ENCODE measurements around the gene TBX4. TPM values are rescaled to one million over a fixed set of nuclear protein-coding genes. Genes with fewer than 3 reads are reported as not detected.

Gene TBX4
- polyA plus RNA-seq, 1 donor from 2014 or later = not detected

DNA sequence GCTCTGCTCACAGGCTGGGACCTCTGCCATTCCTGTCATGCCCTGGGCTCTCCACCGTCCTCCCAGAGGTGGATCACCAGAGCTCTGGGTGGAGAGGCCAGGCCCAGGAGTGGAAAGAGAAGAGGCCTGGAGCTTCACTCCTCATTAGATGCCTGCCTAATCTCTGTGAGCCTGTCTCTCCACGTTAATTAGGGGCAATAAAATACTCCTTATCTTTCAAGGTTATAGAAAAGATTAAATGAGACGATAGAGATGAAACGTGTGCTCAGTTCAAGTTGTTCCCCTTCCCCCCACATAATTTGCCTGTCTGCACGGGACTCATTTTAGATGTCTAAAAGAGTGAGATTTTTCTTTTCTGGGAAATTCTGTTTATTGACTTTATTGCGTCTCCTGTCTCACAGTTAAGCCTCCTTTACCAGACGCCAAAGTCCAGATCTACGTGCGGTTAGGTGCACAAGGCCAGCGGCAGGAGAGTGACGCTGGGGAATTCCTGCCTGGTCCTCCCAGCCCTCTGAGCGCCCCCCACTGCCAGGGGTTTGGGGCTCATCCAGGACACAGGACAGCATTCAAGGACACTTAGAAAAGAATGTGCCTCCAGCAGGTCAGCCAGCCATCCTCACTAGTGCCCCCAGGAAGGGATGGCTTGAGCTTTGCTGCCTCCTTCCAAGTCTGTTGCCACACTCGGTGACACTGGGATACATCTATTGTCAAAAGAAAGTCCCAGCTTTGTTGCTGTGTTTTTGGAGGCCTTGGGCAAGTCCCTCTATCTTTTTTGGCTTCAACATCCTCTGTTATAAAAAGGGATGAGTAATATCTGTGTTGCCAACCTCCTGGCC is 42.3 kb downstream of the TBX4 start:
- Mint-ChIP-seq H3K4me3 (no peak overlapping the region), H3K27me3 (peaks cover 7% of the 10 kb centered on the region), H3K27ac (no peak overlapping the region), H3K9me3 (no peaks in the 10 kb centered on the region), H3K4me1 (peaks cover 0 to 2% (median 2%) of the 10 kb centered on the region in 3 donors), H3K36me3 (no peaks in the 10 kb centered on the region)

DNA sequence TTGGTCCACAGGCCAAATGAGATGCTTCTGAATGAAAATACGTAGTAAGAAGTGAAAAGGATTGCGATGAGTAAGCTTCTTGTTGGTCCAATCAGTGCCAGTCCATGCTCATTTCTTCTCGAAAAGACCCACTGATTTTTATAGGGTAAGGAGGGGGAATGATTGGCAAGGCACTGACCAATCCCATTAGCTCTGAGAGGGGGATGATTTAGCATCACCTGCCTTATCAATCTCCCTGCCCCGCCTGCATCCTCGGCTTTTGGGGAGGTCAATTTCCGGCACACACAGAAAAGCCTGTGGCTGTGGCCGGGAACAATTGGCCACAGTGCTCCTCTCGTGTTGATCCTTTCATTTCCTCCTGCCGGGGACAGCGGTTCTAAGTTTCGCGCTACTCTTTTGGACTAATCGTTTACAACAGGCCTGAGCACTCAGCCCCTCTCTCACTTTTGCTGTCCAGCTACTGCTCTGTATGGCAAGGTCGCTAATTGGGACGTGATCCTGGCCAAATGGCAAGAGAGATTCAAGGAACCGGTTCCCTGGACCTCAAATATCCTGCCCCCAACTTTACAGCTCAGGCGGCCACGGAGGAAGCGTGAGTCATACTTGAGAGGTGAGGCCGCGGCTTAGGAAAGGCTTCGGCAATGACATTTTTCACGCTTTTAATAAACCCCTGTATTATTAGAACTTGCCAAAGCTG is 43.1 kb downstream of the TBX4 start:
- Mint-ChIP-seq H3K36me3 (no peaks in the 10 kb centered on the region), H3K4me3 (peak overlapping the region in 2 of 4 donors; percentile 54 to 86), H3K27ac (no peak overlapping the region), H3K9me3 (no peaks in the 10 kb centered on the region), H3K4me1 (peaks cover 0 to 2% (median 2%) of the 10 kb centered on the region in 3 donors), H3K27me3 (peaks cover 8% of the 10 kb centered on the region)

DNA sequence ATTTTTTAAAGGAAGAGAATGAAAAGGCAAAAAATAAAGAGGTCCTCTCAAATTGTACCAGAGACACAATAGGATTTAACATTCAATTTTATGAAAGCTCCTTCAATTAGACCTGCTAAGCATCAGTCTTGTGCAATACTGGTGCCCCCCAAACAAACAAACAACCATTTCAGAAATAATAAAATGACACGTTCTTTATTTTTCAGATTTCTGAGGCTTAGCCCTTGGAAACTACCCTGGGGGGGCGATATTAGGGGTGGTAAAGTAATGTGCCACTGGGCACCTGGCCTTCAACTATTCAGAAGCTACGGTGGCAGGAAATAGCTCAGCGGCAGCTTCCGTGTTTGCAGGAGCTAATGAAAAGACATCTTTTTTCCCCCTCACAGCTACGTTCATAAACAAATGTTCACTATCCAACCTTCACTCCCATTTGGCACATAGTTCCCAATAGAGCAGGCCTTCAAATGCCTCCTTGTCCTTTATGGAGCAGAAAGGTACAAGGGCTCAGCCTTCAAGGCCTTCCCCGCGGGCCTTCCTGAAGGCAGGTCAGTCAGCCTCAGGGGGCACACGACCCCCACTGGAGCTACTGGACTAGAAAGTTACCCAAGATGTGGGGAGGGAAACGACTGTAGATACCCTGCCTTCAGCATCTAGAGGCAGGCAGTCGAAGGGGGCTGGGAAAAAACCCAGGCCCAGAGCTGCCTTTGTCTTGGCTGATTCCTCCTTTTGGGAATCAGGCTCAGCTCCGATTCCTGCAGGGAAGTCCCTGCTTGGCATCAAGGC is 44.1 kb downstream of the TBX4 start:
- Mint-ChIP-seq H3K36me3 (no peaks in the 10 kb centered on the region), H3K4me1 (peaks cover 0 to 2% (median 2%) of the 10 kb centered on the region in 3 donors), H3K27ac (no peak overlapping the region), H3K27me3 (peaks cover 8% of the 10 kb centered on the region), H3K9me3 (no peaks in the 10 kb centered on the region), H3K4me3 (peak overlapping the region in 1 of 4 donors; percentile 57)

DNA sequence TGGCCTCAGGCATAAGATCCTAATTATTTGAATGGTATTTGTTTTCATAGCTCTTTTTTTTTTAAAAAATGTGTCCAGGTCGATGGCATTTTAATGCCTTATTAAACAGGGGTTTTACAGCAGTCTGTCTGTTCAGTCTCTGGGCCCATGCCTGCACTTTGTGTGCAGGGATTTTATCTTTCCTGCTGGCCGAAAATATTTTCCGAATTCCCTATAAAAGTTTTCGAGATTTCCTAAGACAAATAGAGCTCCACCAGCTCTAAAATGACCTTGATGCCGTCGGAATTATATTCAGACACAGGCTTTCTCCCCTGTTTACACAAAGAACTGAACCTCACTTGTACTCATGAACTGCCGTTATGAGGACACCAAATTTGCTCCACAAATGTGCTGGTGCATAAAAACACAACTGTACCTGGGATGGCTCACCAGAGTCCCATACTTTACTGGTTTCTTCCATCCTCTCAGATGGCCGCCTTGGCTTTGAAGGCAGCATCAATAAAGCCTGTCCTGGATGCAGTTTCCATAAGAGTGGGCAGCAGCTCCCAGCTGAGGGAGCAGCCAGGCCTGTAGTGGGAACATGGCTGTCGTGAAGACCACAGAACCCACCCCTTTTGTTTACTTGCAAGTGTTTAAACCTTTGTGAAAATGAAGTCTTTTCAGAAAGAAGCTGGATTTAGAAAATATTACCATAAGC is 44.9 kb downstream of the TBX4 start:
- Mint-ChIP-seq H3K27ac (no peak overlapping the region), H3K27me3 (peaks cover 15% of the 10 kb centered on the region), H3K36me3 (no peaks in the 10 kb centered on the region), H3K4me3 (no peak overlapping the region), H3K4me1 (peaks cover 0 to 2% (median 2%) of the 10 kb centered on the region in 3 donors), H3K9me3 (no peaks in the 10 kb centered on the region)

DNA sequence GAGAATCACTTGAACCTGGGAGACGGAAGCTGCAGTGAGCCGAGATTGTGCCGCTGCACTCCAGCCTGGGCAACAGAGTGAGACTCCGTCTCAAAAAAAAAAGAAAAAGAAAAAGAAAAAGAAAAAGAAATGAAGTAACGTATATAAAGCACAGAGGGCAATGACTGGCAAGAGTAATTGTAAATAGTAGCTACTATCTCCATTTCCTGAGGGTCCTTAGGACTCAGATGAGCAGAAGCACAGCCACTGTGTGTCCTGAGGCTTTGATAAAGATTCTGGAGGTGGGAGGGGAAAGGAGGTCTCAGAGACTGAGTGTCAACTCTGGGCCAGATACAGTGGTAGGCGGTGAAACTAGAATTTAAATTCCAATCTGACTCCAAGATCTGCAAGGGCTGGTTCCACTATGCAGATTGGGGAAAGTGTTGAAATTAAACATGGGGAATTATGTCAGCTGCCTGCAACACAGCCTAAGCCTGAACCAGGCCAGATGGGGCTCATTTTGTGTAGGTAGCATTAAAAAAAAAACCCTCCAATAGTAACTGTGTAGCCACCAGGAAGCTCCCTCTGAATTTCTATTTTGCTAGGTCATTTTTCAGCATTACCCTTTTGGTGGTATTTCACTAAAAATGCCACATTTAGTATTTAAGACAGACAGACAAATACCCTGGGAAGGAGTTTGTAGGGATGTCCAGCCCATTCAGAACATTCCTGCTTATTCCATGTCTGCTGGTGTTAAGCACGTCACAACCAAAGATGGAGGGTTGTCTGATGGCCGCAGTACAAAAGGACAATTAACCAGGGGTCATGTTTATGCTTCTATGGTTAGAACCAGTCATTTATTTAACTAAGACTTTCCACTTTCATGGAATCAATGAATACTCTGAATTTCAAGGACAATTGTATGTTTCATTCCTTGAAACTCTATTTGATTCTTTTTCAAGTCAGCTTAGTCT is 46.1 kb downstream of the TBX4 start:
- Mint-ChIP-seq H3K9me3 (no peaks in the 10 kb centered on the region), H3K27me3 (peaks cover 16% of the 10 kb centered on the region), H3K4me1 (peaks cover 0 to 2% (median 2%) of the 10 kb centered on the region in 3 donors), H3K27ac (no peak overlapping the region), H3K36me3 (no peaks in the 10 kb centered on the region), H3K4me3 (no peak overlapping the region)

DNA sequence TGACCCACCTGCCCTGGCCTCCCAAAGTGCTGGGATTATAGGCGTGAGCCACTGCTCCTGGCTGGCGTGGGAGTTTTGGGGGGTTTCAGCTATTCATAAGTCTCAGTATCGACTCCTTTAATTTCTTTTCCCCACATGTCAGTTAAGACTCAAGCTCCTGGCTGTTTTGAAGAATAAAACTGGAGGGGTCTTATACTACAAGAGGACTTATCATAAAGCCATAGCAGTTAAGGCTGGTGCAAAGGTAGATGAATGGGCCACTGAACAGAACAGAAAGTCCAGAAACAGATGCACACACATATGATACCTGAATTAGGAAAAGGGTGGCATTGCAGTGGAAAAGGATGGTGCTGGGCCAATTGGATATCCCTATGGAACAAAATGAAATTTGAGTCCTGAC is 47.4 kb downstream of the TBX4 start:
- Mint-ChIP-seq H3K9me3 (no peaks in the 10 kb centered on the region), H3K4me3 (no peak overlapping the region), H3K27ac (no peak overlapping the region), H3K27me3 (peaks cover 11% of the 10 kb centered on the region), H3K4me1 (peaks cover 0 to 2% (median 2%) of the 10 kb centered on the region in 3 donors), H3K36me3 (no peaks in the 10 kb centered on the region)

DNA sequence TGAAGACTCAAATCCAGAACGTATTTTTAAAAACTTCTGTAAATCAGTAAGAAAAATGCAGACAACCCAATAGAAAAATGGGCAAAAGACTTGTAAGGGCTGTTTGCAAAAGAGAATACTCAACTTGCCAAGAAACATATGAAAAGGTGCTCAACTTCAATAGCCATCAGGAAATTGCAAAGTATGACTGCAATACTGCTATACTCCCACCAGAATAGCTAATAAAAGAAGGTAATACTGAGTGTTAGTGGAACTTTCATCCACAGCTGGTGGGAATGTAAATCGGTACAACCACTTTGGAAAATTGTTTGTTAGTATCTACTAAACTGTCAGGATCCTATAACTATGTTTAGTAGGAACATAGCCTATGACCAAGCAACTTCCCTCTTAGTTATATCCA is 48.1 kb downstream of the TBX4 start:
- no peak overlapping the region for H3K4me3 Mint-ChIP-seq
- no peak overlapping the region for H3K27ac Mint-ChIP-seq
- H3K9me3 Mint-ChIP-seq = no peaks in the 10 kb centered on the region
- peaks cover 0 to 3% (median 2%) of the 10 kb centered on the region in 3 donors for H3K4me1 Mint-ChIP-seq
- H3K27me3 Mint-ChIP-seq = peaks cover 11% of the 10 kb centered on the region
- no peaks in the 10 kb centered on the region for H3K36me3 Mint-ChIP-seq

DNA sequence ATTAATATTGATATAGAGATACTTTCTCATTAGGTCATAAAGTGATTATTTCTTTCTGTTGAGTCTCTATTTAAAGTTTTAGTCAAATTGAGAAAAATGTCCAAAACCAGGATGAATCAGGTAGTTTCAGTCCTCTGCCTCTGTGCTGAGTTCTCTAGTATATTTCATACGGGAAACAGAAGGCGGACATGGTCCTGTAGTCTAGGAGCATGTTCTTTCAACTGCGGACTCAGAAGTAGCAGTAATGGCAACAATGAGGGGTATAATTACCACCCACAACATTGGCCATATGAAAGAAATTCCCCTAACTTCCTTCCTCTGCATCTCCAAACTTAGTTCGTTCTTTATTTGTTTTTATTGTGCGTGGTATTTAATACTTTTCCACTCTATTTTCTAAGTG is 50.1 kb downstream of the TBX4 start:
- Mint-ChIP-seq H3K36me3 (no peaks in the 10 kb centered on the region), H3K4me3 (no peak overlapping the region), H3K27ac (no peak overlapping the region), H3K9me3 (no peaks in the 10 kb centered on the region), H3K27me3 (peaks cover 9% of the 10 kb centered on the region), H3K4me1 (peaks cover 0 to 1% (median 0%) of the 10 kb centered on the region in 3 donors)

DNA sequence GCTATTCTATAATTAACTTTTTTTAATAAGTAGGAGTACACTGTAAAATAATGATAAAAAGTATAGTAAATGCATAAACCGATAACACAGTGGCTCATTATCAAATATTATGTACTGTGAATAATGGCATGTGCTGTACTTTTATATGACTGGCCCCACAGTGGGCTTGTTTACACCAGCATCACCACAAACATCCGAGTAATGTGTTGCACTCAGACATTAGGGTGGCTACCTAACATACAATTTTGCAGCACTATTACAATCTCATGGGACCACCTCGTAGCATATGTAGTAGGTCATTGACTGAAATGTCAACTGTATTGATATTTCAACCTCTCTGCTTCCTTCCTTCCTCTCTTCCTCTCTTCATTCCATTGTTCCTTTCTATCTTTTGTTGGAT is 51.7 kb downstream of the TBX4 start:
- peaks cover 0 to 1% (median 0%) of the 10 kb centered on the region in 3 donors for H3K4me1 Mint-ChIP-seq
- no peak overlapping the region for H3K27ac Mint-ChIP-seq
- peaks cover 0 to 1% (median 0%) of the 10 kb centered on the region in 3 donors for H3K9me3 Mint-ChIP-seq
- H3K36me3 Mint-ChIP-seq = no peaks in the 10 kb centered on the region
- no peak overlapping the region for H3K4me3 Mint-ChIP-seq
- peaks cover 11% of the 10 kb centered on the region for H3K27me3 Mint-ChIP-seq

DNA sequence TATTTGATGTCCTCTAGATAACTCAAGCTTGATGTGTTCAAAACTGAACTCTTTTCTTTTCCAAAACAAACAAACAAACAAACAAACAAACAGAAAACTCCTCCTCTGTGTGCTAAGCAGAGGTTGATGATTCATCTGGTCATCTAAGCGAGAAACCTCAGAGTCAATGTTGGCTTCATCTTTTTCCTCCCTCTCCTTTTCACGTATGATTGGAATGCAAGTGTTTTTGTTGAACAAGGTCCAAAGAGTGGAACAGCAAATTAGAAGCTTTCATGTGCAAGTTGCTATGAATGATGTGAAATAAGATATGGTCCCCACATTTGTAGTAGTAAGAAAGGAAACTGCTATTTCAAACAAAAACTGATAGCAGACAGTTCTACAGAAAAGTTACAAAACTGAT is 52.5 kb downstream of the TBX4 start:
- Mint-ChIP-seq H3K9me3 (peaks cover 0 to 1% (median 0%) of the 10 kb centered on the region in 3 donors), H3K4me3 (no peak overlapping the region), H3K27me3 (peaks cover 11% of the 10 kb centered on the region), H3K36me3 (no peaks in the 10 kb centered on the region), H3K27ac (no peak overlapping the region), H3K4me1 (peaks cover 0 to 1% (median 0%) of the 10 kb centered on the region in 3 donors)

DNA sequence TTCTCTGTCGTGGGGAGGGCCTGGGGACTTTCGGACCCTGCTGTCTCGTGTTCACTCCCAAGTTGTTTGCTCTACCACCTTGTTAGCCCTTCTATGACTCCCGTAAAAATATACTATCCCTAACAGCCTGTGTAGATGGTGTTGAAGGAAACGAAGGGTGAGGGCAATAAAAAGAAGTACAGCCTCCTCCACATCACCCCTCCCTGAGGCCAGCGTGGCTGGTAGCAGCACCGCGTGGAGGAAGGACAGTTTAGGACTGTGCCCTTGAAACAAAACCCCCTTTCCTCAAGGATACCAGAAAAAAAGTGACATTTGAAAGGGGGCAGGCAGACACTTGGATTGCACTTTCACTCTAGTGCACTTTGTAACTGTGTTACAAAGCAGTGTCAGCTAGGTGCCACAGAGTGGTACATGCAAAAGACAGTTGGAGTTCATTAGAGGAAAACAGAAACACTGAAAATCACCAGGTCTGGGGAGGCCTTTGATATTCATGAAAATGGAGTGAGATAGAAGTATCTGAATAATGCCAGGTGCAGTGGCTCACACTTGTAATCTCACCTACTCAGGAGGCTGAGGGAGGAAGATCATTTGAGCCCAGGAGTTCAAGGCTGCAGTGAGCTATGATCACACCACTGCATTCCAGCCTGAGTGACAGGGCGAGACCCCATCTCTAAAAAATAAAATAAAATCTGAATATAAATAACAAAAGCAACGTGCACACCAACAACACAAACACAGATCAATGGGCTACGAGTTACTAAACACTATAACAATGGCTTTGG is 53.8 kb downstream of the TBX4 start:
- H3K4me1 Mint-ChIP-seq = peaks cover 0 to 1% (median 0%) of the 10 kb centered on the region in 3 donors
- peaks cover 0 to 1% (median 0%) of the 10 kb centered on the region in 3 donors for H3K9me3 Mint-ChIP-seq
- no peak overlapping the region for H3K4me3 Mint-ChIP-seq
- H3K36me3 Mint-ChIP-seq = no peaks in the 10 kb centered on the region
- no peak overlapping the region for H3K27ac Mint-ChIP-seq
- peaks cover 13% of the 10 kb centered on the region for H3K27me3 Mint-ChIP-seq

DNA sequence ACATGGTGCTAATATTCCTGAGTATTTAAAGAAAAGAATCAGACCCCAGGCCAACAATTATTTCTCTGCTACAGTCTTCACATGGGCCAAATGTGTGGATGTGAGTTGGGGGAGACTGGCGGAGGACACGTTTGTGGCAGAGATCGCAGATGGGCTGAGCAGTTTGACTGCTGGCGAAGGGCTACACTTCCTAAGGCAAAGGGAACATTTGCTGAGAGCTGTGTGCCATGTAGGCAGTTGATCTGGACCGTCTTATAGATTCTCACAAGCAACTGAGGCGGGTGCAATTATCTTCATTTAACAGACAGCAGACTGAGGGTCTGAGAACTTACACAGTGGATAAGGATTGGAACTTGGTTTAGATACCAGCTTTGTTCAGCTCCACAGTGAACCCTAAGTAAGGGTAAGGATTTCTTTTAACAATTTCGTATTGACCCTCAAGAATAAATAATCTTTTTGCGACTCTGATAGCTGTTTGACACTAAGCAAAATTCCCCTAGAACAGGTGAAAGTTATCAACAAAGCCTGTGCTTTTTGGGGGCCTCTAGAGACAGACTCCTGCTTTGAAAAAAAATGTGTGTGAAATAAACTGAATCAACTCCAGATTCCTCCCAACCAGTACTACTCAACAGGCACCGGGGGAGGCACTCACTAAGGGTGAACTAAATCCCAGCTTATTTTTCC is 55.3 kb downstream of the TBX4 start:
- H3K4me1 Mint-ChIP-seq = peaks cover 0 to 1% (median 0%) of the 10 kb centered on the region in 3 donors
- H3K4me3 Mint-ChIP-seq = no peak overlapping the region
- peak overlapping the region in 1 of 3 donors; percentile 57 for H3K27ac Mint-ChIP-seq
- H3K27me3 Mint-ChIP-seq = peaks cover 9% of the 10 kb centered on the region
- peaks cover 0 to 1% (median 0%) of the 10 kb centered on the region in 3 donors for H3K9me3 Mint-ChIP-seq
- no peaks in the 10 kb centered on the region for H3K36me3 Mint-ChIP-seq

Data from IgD-negative memory B cell (primary cell).